ENCODE data around the gene SORCS1. TPM values are rescaled to one million over a fixed set of nuclear protein-coding genes. Genes with fewer than 3 reads are reported as not detected.
A peak's percentile ranks its signal among the peaks of the same experiment; 100 is the strongest.

SORCS1 gene
- total RNA-seq, 1 experiment from 2014 or later = 1.7 TPM

- Histone ChIP-seq H2BK12ac (ENCODE audit: insufficient read length, low read depth, low read length) (no peak overlapping the region), H3K4ac (ENCODE audit: low read depth, low read length) (no peak overlapping the region), H3K23me2 (ENCODE audit: insufficient read length, low read depth, low read length, poor library complexity, severe bottlenecking) (peaks cover 10% of the 10 kb centered on the region), H3K4me1 (ENCODE audit: insufficient read depth, low read length) (peaks cover 3% of the 10 kb centered on the region; the same call in 1 of the 2 replicates), H2BK5ac (ENCODE audit: insufficient read length, low read length) (no peak overlapping the region), H3K27me3 (ENCODE audit: insufficient read depth, low read length) (peaks cover 5% of the 10 kb centered on the region; the same call in 1 of the 2 replicates), H2BK15ac (ENCODE audit: low read depth, low read length) (no peak overlapping the region), H3T11ph (ENCODE audit: low read length) (no peak overlapping the region), H4K91ac (ENCODE audit: insufficient read length, low read depth, low read length) (no peak overlapping the region), H3K27ac (ENCODE audit: insufficient read length, low read depth, low read length) (no peak overlapping the region), H2BK120ac (ENCODE audit: low read depth, low read length, poor library complexity, severe bottlenecking) (no peak overlapping the region), H3K9ac (ENCODE audit: extremely low read depth, insufficient read length, low read length) (no peak overlapping the region), H4K5ac (ENCODE audit: insufficient read length, low read depth, low read length) (no peak overlapping the region), H4K8ac (replicated peaks; ENCODE audit: insufficient read length, low read depth, low read length) (no peak overlapping the region), H4K20me1 (ENCODE audit: control insufficient read depth, insufficient read depth, insufficient read length) (no peaks in the 10 kb centered on the region), H3K56ac (ENCODE audit: insufficient read length, low read depth, low read length) (no peak overlapping the region), H2BK20ac (ENCODE audit: low read depth, low read length, poor library complexity, severe bottlenecking) (no peak overlapping the region), H2AK5ac (ENCODE audit: insufficient read length, low read length) (no peak overlapping the region), H3K79me2 (ENCODE audit: insufficient read depth, low read length) (no peaks in the 10 kb centered on the region), H3K4me2 (ENCODE audit: insufficient read depth, insufficient read length, low read length) (peak overlapping the region; percentile 90), H3K9me3 (ENCODE audit: control insufficient read depth, low read depth, low read length) (no peaks in the 10 kb centered on the region), H3K18ac (ENCODE audit: insufficient read length, low read depth, low read length) (no peak overlapping the region), H2AFZ (ENCODE audit: low read length) (no peak overlapping the region), H3K79me1 (ENCODE audit: insufficient read depth, low read depth, low read length, poor library complexity, severe bottlenecking) (no peaks in the 10 kb centered on the region), H3K14ac (ENCODE audit: insufficient read depth, low read length) (no peak overlapping the region), H3K23ac (ENCODE audit: insufficient read length, low read depth, low read length) (no peak overlapping the region)
- WGBS (ENCODE audit: extremely low coverage, insufficient read length, low lambda C conversion rate) = no CpG with 5 or more reads among the region's 7 CpGs
- Mint-ChIP-seq H3K27me3 (ENCODE audit: low read depth) (peaks cover 57% of the 10 kb centered on the region), H3K9me3 (peaks cover 0 to 2% of the 10 kb centered on the region in 2 experiments; a peak in 2 of 5 replicates), H3K4me3 (peak overlapping the region; percentile 77 to 87), H3K36me3 (ENCODE audit: insufficient read depth in 1 of 3, low read depth in 3 of 3) (no peaks in the 10 kb centered on the region), H3K27ac (no peak overlapping the region), H3K4me1 (peaks cover 32 to 37% of the 10 kb centered on the region in 2 experiments)
- no peak for TF ChIP-seq CTCF (conservative IDR thresholded peaks at IDR 0.05)
- no peak for DNase-seq
These were observed 1.2 kb downstream of the SORCS1 start for GRCh38 chr10:107163076-107163855.

All from H9 (cell line).